Panc1 (cell line): Measurements from ENCODE around the gene STXBP4. TPM values are rescaled to one million over a fixed set of nuclear protein-coding genes. Genes with fewer than 3 reads are reported as not detected.

Source experiments
- ATAC-seq: fragments of 200-7000 bp; cut with Tn5 transposase; 2 replicates; pipeline ENCODE4 v1.9.1; 2020; ENCODE audit warnings: mild to moderate bottlenecking, moderate library complexity
- BruUV-seq: library from RNA; stranded (reverse); fragments of 400-500 nt; replicated peaks from 2 replicates; lab custom pipeline; 2021; lab: Mats Ljungman, UMichigan
- CTCF ChIA-PET: fragments of 300-600 bp; sonication (Branson Sonifier 250); formaldehyde crosslinking; loops from one replicate; lab custom pipeline; 2022; ENCODE audit warnings: antibody characterized with exemption; lab: Charles Lee
- POLR2A ChIA-PET: fragments of 300-600 bp; sonication (Branson Sonifier 250); formaldehyde crosslinking; loops from one replicate; lab custom pipeline; 2022; ENCODE audit warnings: antibody characterized with exemption; lab: Charles Lee
- DNase-seq: peaks from one replicate; pipeline ENCODE4 v3.0.0-alpha.2; 2010; ENCODE audit warnings: low read depth, low spot score
- H3K27ac ChIP-seq: 2 replicates; pipeline ENCODE4 v1.5.1; 2011; ENCODE audit warnings: mild to moderate bottlenecking, low read length, inconsistent platforms
- H3K27me3 ChIP-seq: fragments of 200-500 bp; sonication (Bioruptor generic); 2 replicates; pipeline ENCODE4 v1.6.0; 2014; ENCODE audit warnings: low read length, inconsistent platforms; ENCODE audit not compliant: control insufficient read depth, insufficient read depth
- H3K36me3 ChIP-seq: fragments of 200-500 bp; sonication (Bioruptor generic); 2 replicates; pipeline ENCODE4 v1.5.1; 2014; ENCODE audit warnings: inconsistent platforms, mild to moderate bottlenecking, low read length, moderate library complexity; ENCODE audit not compliant: control insufficient read depth, insufficient read depth
- H3K4me1 ChIP-seq: 2 replicates; pipeline ENCODE4 v1.5.1; 2011; ENCODE audit warnings: inconsistent platforms, mild to moderate bottlenecking, low read length, moderate library complexity; ENCODE audit not compliant: control insufficient read depth, insufficient read depth
- H3K4me3 ChIP-seq, 2 experiments: 2 replicates each; pipeline ENCODE4 v1.5.1; 2011 to 2012; ENCODE audit warnings: low read depth in 2 of 2, low read length in 2 of 2, mild to moderate bottlenecking in 2 of 2, inconsistent platforms in 1 of 2, moderate library complexity in 1 of 2
- H3K9me3 ChIP-seq: fragments of 200-500 bp; sonication (Bioruptor generic); 2 replicates; pipeline ENCODE4 v1.5.1; 2014; ENCODE audit warnings: low read depth, mild to moderate bottlenecking, inconsistent platforms, low read length, moderate library complexity; ENCODE audit not compliant: control insufficient read depth, insufficient read depth
- CTCF ChIP-seq: fragments of 450-650 bp; IDR thresholded peaks from 2 replicates; pipeline ENCODE4 v1.5.1; 2017; ENCODE audit warnings: mild to moderate bottlenecking
- POLR2AphosphoS5 ChIP-seq: IDR thresholded peaks from 2 replicates; pipeline ENCODE4 v1.6.1; 2012; ENCODE audit warnings: mild to moderate bottlenecking, low read depth, low read length, moderate library complexity
- REST ChIP-seq, 2 experiments: IDR thresholded peaks; 2 replicates each; pipeline ENCODE4 v1.6.1; 2011 to 2012; ENCODE audit warnings: low read depth in 2 of 2, control low read depth in 1 of 2, low read length in 1 of 2, mild to moderate bottlenecking in 1 of 2, moderate library complexity in 1 of 2; ENCODE audit not compliant: insufficient read depth in 1 of 2
- SIN3A ChIP-seq: IDR thresholded peaks from 2 replicates; pipeline ENCODE4 v1.6.1; 2012; ENCODE audit warnings: low read depth, mild to moderate bottlenecking, low read length, moderate library complexity, borderline replicate concordance; ENCODE audit not compliant: insufficient read depth
- TCF7L2 ChIP-seq: IDR thresholded peaks from 2 replicates; pipeline ENCODE4 v1.6.1; 2011; ENCODE audit warnings: mild to moderate bottlenecking, low read depth, low read length, inconsistent platforms
- in situ Hi-C: cut with HindIII; loops from 2 replicates; pipeline ENCODE4 v1.10.0; 2016; ENCODE audit warnings: low sequenced_read_pairs, low pct_unique_long_range_greater_than_20kb
- intact Hi-C: fragments of 100-400 bp; cut with micrococcal nuclease; formaldehyde crosslinking; loops from one replicate; pipeline ENCODE4 v1.10.0; 2022; ENCODE audit not compliant: unreplicated experiment
- total RNA-seq: library from RNA; stranded (reverse); gene quantifications from one replicate; pipeline ENCODE4 v1.2.1, GENCODE V29; 2021; ENCODE audit not compliant: unreplicated experiment

STXBP4 gene
- total RNA-seq, 1 experiment from 2014 or later = 12.8 TPM

- intact Hi-C loops (no loop called here), in situ Hi-C loops (no loop called here)
- no peak overlapping the region for H3K4me3 ChIP-seq
- TF ChIP-seq REST (IDR thresholded peaks at IDR 0.05; ENCODE audit: insufficient read depth in 1 of 2, low read depth in 2 of 2, low read length in 1 of 2) = no peak
- TF ChIP-seq CTCF = no peak
- TF ChIP-seq SIN3A = no peak
- no peak for TF ChIP-seq TCF7L2
- no peak for TF ChIP-seq POLR2AphosphoS5
- no peak overlapping the region for H3K27ac ChIP-seq
- CTCF ChIA-PET = interaction anchor here (0.6 kb wide), 1 partner anchor 372 kb away, joined by 3 read pairs; no protein-coding TSS in a partner anchor
- no peaks in the 10 kb centered on the region for H3K27me3 ChIP-seq
- BruUV-seq = no TSS peak
- DNase-seq (no peak), ATAC-seq (no peak)
- H3K9me3 ChIP-seq = peaks cover 9% of the 10 kb centered on the region
- POLR2A ChIA-PET = no interaction called here
- H3K4me1 ChIP-seq = no peaks in the 10 kb centered on the region
- H3K36me3 ChIP-seq = no peaks in the 10 kb centered on the region
These were observed 16.9 kb downstream of the STXBP4 start for GRCh38 chr17:54985476-54985875.

- DNase-seq (no peak), ATAC-seq (no peak)
- Histone ChIP-seq H3K36me3 (no peaks in the 10 kb centered on the region), H3K27ac (no peak overlapping the region), H3K4me1 (no peaks in the 10 kb centered on the region), H3K9me3 (no peaks in the 10 kb centered on the region), H3K27me3 (no peaks in the 10 kb centered on the region), H3K4me3 (no peak overlapping the region)
- TF ChIP-seq CTCF (no peak), TCF7L2 (no peak)
- intact Hi-C loops = no loop called here
- CTCF ChIA-PET = no interaction called here
- BruUV-seq = no TSS peak
- in situ Hi-C loops = no loop called here
- POLR2A ChIA-PET = no interaction called here
These were observed 21.6 kb downstream of the STXBP4 start for GRCh38 chr17:54990118-54990517.
